ENCODE measurements around the gene SMIM13.

- TF ChIP-seq, protein P1, sequence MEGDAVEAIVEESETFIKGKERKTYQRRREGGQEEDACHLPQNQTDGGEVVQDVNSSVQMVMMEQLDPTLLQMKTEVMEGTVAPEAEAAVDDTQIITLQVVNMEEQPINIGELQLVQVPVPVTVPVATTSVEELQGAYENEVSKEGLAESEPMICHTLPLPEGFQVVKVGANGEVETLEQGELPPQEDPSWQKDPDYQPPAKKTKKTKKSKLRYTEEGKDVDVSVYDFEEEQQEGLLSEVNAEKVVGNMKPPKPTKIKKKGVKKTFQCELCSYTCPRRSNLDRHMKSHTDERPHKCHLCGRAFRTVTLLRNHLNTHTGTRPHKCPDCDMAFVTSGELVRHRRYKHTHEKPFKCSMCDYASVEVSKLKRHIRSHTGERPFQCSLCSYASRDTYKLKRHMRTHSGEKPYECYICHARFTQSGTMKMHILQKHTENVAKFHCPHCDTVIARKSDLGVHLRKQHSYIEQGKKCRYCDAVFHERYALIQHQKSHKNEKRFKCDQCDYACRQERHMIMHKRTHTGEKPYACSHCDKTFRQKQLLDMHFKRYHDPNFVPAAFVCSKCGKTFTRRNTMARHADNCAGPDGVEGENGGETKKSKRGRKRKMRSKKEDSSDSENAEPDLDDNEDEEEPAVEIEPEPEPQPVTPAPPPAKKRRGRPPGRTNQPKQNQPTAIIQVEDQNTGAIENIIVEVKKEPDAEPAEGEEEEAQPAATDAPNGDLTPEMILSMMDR (IDR thresholded peaks at IDR 0.05), result no peak
- TF ChIP-seq POLR2A (IDR thresholded peaks at IDR 0.05) (no peak), POLR2AphosphoS5 (IDR thresholded peaks at IDR 0.05) (no peak)
These were observed 812 bp upstream of the SMIM13 start for GRCh38 chr6:11092668-11093375.
